Gastrocnemius medialis (tissue), 4 donors: Measurements from ENCODE around the gene DROSHA.

ENCODE experiments used
- CTCF ChIP-seq, 5 experiments: fragments of 450-650 bp in 3 of 5; fragments of 200-600 bp in 2 of 5; sonication (generic) in 2 of 5; IDR thresholded peaks in 4 of 5; conservative IDR thresholded peaks in 1 of 5; 1 replicate in 4 of 5; 2 replicates in 1 of 5; pipeline ENCODE4 v1.5.1; 2016 to 2019; ENCODE audit warnings: antibody characterized with exemption in 5 of 5, mild to moderate bottlenecking in 3 of 5, moderate library complexity in 3 of 5
- POLR2A ChIP-seq, 2 donors: fragments of 450-650 bp; IDR thresholded peaks; one replicate each; pipeline ENCODE4 v1.6.1; 2017; ENCODE audit warnings: antibody characterized with exemption in 2 of 2, mild to moderate bottlenecking in 2 of 2, moderate library complexity in 2 of 2

DNA sequence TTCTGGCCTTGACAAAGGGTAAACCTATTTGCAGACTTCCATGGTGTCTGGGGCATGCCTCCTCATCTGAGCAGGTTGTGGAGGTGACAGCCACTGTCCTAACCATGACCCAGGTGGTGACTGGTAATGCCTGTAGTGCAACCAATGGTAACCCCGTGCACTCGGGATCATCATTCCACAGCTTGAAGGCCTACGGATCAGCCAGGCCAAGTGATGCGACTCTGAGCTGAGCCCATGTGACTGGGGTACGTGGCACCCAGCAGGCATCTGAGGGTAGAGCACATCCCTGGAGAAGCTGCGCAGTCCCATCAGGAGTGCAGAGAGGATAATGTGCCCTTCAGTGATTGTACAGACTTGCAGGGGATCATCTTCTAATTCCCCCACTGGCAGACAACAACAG, 35.0 kb downstream of the DROSHA start:
- TF ChIP-seq POLR2A (IDR thresholded peaks at IDR 0.05), result no peak
- no peak for TF ChIP-seq CTCF (IDR thresholded peaks at IDR 0.05 in 4 of 5, conservative IDR thresholded peaks at IDR 0.05 in 1 of 5)
